ENCODE data around the gene PTOV1.

The PTOV1 gene

GRCh38 chr19:49887037-49887664, 36.2 kb downstream of the PTOV1 start:
- FAIRE-seq (no peak), DNase-seq (ENCODE audit: insufficient read length, low spot score) (no peak)

DNA sequence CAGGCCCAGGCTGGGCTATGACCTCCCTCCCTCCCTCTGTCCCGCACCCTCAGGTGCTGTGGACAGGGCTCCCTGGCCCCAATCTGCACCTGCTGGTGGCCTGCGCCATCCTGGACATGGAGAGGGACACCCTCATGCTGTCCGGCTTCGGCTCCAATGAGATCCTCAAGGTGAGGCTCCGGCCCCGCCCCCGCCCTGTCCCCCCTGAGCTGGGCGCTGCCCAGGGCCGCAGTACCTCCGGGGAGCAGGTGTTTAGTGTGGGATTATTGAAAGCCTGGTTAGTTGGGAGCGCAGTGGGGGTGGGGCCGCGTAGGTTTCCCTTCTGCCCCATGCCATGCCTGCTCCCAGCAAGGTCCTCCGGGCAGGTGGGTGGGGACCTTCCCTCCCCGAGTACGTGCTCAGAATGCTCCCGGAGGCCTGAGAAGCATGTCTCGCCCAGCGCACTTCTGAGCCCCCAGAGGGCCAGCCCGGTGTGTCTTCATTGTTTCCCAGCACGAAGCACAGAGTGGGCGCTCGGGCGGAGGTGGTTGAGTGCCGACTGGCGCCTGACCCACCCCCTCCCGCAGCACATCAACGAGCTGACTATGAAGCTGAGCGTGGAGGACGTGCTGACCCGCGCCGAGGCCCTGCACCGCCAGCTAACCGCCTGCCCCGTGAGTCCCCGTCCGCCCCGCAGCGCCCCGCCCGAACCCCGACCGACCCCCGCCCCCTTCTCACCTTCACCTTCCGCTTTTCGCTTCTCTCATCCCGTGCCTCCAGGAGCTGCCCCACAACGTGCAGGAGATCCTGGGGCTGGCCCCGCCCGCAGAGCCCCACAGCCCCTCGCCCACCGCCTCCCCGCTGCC, 36.9 kb downstream of the PTOV1 start:
- DNase-seq (ENCODE audit: insufficient read length, low spot score) (no peak), FAIRE-seq (no peak)

- DNase-seq (ENCODE audit: insufficient read length, low spot score) (no peak), FAIRE-seq (no peak)
Measured at GRCh38 chr19:49888510-49888824, 37.5 kb downstream of the PTOV1 start.

DNA sequence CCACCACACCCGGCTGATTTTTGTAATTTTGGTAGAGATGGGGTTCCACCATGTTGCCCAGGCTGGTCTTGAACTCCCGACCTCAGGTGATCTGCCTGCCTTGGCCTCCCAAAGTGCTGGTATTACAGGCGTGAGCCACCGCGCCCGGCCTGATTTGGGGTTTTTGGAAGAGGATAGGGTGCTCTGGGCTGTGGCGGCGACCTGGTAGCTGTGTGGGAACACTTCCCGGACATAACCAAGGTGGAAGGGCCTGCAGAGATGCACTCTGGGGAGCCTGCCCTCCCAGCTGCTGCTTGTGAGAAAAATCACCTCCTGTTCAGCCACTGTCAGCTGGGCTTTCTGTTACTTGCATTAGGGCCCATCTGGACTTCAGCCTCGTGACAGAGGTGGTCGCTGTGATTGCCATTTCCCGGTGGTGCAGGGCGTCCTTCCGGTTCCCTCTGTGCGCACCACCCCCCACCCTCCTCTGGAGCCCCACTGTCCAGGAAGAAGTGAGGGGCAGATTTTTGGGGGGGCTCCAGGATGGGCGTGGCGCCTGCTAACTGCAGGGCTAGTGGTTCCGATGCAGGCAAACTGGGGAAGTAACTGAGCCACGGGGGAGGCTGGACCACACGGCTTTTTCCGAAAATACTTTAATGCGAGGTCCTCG, 38.2 kb downstream of the PTOV1 start:
- FAIRE-seq (no peak), DNase-seq (ENCODE audit: insufficient read length, low spot score) (no peak)

DNA sequence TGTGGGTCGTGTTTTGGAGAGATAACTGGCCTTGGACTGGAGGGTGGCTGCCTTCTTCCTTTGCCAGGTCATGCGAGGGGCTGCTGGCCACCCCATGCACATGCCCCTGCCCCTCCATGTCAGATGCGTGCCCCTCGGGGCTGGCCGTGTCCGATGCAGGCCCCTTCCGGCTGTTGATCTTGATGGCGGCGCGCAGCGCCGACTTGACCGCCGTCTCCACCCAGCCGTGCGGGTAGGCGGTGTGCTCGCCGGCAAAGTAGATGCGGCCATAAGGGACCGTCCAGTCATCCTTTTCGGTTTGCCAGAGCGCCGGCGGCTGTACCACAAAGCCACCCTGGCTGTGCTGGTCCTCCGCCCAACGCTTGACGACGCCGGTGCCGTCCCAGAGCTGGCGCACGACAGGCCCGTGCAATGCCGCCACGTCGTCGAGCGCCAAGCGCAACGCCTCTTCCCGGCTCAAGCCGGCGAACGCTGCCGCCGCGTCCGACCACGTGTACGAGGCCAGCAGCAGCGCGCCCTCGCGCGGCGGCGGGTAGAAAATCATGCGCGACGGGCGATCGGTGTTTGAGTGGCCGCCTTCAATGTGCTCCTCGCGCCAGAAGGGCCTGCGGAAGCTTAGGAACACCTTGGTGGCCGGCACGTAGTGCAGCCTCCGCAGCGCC, 38.9 kb downstream of the PTOV1 start:
- FAIRE-seq (no peak), DNase-seq (ENCODE audit: insufficient read length, low spot score) (no peak)

GRCh38 chr19:49890349-49891311, 39.7 kb downstream of the PTOV1 start:
- DNase-seq (ENCODE audit: insufficient read length, low spot score) (no peak), FAIRE-seq (no peak)

- DNase-seq (ENCODE audit: insufficient read length, low spot score) (no peak), FAIRE-seq (no peak)
Measured at GRCh38 chr19:49891393-49891792, 40.4 kb downstream of the PTOV1 start.

- DNase-seq (ENCODE audit: insufficient read length, low spot score) = no peak
- FAIRE-seq = no peak
Measured at GRCh38 chr19:49892716-49893115, 41.8 kb downstream of the PTOV1 start.

DNA sequence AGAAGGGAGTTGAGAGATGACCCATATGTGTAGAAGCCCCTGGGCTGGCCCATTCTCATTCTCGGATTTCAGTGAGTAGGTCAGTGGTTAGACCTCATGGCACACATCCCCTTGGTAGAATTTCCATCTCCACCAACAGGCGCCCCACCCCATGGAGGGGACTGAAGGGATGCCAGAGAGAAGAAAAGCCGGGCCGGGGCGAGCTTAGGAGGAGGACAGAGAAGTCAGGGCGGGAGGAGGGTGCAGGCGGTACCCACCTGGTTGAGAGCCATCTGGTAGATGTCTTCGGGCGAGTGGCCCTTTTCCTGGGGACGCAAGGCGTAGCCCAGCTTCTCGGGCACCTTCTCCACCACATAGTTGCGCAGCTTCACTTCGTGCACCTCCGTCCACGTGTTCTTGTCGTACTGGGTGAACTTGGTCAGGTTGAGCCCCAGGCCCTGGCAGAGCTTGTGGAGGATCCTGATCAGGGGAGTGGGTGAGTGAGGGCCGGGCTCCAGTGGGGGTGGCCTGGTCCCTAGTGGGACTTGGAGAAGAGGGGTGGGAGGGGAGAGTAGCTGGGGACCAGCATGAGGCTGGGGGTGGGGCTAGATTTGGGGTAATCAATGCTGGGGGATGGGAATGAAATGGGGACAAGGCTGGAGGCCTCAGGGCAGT, 43.2 kb downstream of the PTOV1 start:
- no peak for FAIRE-seq

DNA sequence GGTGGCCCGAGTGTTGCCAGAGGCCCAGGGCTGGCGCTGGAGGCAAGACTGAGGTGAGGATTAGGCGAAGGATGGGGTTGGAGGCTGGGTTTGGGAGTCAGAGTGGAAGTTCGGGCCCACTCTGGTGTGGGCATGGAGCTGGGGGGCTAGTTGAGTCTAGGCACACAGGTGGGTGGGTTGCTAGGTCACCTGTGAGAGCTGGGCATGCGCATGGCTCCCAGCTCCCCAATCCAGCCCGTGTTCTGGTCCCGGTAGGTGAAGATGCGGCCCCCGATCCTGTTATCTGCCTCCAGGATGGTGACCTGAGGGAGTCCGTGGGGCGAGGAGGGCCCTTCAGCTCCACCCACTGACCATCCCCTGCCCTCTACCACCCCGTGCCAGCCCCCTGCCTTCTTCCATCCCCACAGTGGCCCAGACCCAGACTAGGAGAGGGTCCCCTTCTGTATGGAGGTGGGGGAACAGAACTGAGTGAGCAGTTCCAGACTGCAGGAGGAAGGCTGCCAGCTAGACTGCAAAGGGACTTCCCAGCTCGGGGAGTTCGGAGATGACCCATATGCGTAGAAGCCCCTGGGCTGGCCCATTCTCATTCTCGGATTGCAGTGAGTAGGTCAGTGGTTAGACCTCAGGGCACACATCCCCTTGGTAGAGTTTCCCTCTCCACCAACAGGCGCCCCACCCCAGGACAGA, 44.1 kb downstream of the PTOV1 start:
- DNase-seq (ENCODE audit: insufficient read length, low spot score) = no peak
- FAIRE-seq = no peak

More for the DNA sequence above, 43.2 kb downstream of the PTOV1 start:
- no peak for DNase-seq (ENCODE audit: insufficient read length, low spot score)

- no peak for FAIRE-seq
- no peak for DNase-seq (ENCODE audit: insufficient read length, low spot score)
Measured at GRCh38 chr19:49895566-49896297, 44.8 kb downstream of the PTOV1 start.

DNA sequence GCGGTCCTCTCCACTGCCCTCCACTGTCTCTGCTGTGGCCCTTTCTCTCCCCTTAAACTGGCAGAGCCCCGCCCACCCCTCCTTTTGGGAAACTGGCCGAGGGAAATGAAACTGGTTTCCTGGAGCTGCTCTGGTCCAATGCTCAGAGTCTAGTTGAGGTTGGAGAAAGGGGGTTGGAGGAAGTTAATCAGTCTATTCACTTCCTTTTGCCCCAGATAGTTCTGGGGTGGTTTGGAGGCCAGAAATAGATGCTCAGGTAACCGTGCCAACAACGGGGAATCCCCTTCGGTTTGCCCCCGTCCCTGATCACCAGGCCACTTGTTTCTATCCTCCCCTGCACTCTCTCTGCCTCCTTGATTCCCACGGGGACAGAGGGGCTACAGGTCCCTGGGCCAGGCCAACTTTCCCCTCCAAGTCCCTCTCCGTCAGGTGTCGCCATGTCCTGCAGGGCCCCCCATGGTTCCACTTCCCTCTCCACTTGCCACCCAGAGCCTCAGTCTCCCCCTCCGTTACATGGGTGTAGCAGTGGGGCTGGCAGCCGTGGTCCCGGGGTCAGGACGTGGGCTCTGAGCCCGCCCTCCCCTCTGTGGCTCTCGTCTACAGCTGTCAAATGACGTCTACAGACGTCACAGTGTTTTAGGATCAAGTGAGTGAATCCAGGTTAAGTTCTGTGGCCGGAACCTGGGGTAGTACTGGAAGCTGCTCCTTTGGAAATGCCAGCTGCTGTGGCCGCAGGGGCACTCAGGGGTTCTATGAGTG, 46.1 kb downstream of the PTOV1 start, which contains the start of gene IL4I1:
IL4I1 (minus strand) TSS at position 25 of the 759 bp plus-strand sequence. CDS start 727 bp downstream, outside the sequence.
- DNase-seq (ENCODE audit: insufficient read length, low spot score) (no peak), FAIRE-seq (no peak)

- FAIRE-seq (no peak), DNase-seq (ENCODE audit: insufficient read length, low spot score) (no peak)
Measured at GRCh38 chr19:49904136-49904535, 53.2 kb downstream of the PTOV1 start.

DNA sequence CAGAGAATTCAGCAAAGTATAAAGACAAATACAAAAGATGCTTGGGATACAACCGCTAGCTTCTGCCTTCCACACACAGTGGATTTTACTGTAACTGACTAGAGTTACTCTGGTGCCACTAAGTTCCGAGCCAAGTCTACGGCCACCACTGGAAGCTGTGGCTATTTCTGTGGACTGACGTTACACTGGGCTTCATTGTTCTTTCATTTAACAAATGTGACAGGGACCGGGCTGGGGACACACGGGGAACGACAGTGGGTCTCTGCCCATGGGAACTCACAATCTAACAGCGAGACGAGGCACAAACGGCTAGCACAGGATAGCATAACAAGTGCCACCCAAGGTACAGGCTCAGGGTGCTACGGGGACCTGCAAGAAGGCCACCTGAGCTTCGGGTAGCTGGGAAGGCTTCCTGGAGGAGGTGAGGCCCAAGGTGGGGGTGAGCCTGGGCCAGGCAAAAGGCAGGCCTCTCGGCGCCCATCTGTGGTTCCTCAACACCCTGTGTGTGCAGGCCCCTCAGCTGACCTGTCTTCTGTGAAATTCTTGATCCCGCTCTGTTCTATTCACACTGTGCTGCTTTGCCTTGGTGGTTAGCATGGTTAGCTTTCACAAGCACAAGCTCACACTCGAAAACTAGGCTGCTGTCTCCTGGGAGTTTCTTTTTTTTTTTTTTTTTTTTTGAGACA, 56.1 kb downstream of the PTOV1 start:
- DNase-seq (ENCODE audit: insufficient read length, low spot score) = no peak
- no peak for FAIRE-seq

DNA sequence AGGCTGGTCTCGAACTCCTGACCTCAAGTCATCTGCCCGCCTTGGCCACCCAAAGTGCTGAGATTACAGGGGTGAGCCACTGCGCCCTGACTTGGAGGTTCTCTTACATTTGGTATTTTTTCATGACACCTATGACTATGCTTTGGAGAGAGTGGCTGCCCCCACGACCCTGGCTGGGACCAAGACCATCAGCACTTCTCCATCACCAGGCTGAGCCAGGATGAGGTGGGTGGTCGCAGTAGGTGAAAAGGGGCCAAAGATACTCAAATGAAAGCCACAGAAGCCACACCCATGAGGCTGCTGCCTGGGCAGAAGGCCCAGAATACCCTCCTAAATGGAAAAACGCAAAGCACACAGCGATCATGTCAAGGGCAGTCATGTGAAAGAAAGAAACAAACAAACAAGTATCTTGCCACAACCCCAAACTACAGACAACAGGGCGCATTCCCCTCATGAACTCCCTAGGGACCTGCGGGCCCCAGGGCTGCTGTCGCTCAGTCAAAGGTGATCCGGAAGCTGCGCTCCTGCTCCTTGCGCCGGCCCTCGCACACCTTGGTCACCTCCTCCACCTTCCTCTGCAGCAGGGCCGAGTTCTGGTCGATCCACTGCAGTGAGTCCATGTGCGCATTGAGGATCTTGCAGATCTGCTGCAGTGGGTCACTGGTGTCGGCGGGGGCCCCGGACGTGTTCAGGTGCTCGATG, 56.9 kb downstream of the PTOV1 start:
- FAIRE-seq (no peak), DNase-seq (ENCODE audit: insufficient read length, low spot score) (no peak)

Measured in HTR-8/SVneo (cell line).